ENCODE measurements around the gene RIMS3.
A peak's percentile ranks its signal among the peaks of the same experiment; 100 is the strongest.

RIMS3 gene

GRCh38 chr1:40711465-40712404 lies 46.3 kb upstream of the RIMS3 start:
- Histone ChIP-seq H3K79me2 (ENCODE audit: low read length) (peaks cover 73% of the 10 kb centered on the region), H3K36me3 (replicated peaks; ENCODE audit: low read depth, low read length) (peaks cover 10% of the 10 kb centered on the region), H3K9ac (ENCODE audit: low read length) (no peak overlapping the region), H3K4me2 (ENCODE audit: low read length) (peak overlapping the region; percentile 46), H2AFZ (ENCODE audit: low read depth, low read length) (no peak overlapping the region), H3K27ac (ENCODE audit: low read length) (peak overlapping the region; percentile 23), H3K4me3 (ENCODE audit: low read length) (no peak overlapping the region; the same call in 1 of the 2 replicates), H3K4me1 (ENCODE audit: low read length) (peaks cover 44% of the 10 kb centered on the region), H4K20me1 (ENCODE audit: insufficient read depth, low read length) (no peaks in the 10 kb centered on the region), H3K27me3 (ENCODE audit: low read depth, low read length) (no peaks in the 10 kb centered on the region), H3K9me3 (ENCODE audit: insufficient read depth, low read length) (no peaks in the 10 kb centered on the region)
- TF ChIP-seq CTCF (IDR thresholded peaks at IDR 0.05; ENCODE audit: low read depth, low read length): no peak
- no peak for TF ChIP-seq EZH2phosphoT487 (IDR thresholded peaks at IDR 0.05; ENCODE audit: low read depth)

- peaks cover 44% of the 10 kb centered on the region for H3K4me1 ChIP-seq (ENCODE audit: low read length)
- H3K27ac ChIP-seq (ENCODE audit: low read length): no peak overlapping the region
- no peaks in the 10 kb centered on the region for H3K27me3 ChIP-seq (ENCODE audit: low read depth, low read length)
- H2AFZ ChIP-seq (ENCODE audit: low read depth, low read length): no peak overlapping the region
- H3K9me3 ChIP-seq (ENCODE audit: insufficient read depth, low read length): no peaks in the 10 kb centered on the region
- peaks cover 10% of the 10 kb centered on the region for H3K36me3 ChIP-seq (replicated peaks; ENCODE audit: low read depth, low read length)
- peak overlapping the region; percentile 27; the same call in 1 of the 2 replicates for H3K9ac ChIP-seq (ENCODE audit: low read length)
- no peaks in the 10 kb centered on the region for H4K20me1 ChIP-seq (ENCODE audit: insufficient read depth, low read length)
- TF ChIP-seq EZH2phosphoT487 (IDR thresholded peaks at IDR 0.05; ENCODE audit: low read depth) (no peak), CTCF (IDR thresholded peaks at IDR 0.05; ENCODE audit: low read depth, low read length) (no peak)
- no peak overlapping the region for H3K4me3 ChIP-seq (ENCODE audit: low read length)
- H3K79me2 ChIP-seq (ENCODE audit: low read length): peaks cover 77% of the 10 kb centered on the region
- H3K4me2 ChIP-seq (ENCODE audit: low read length): peak overlapping the region; percentile 87; the same call in 1 of the 2 replicates
Observed at GRCh38 chr1:40710581-40711315, 45.3 kb upstream of the RIMS3 start.

- H3K4me3 ChIP-seq (ENCODE audit: low read length): peak overlapping the region; percentile 86
Observed at GRCh38 chr1:40709802-40710278, 44.4 kb upstream of the RIMS3 start.

More at GRCh38 chr1:40709802-40710278, 44.4 kb upstream of the RIMS3 start:
- Histone ChIP-seq H3K4me1 (ENCODE audit: low read length) (peaks cover 48% of the 10 kb centered on the region), H3K9me3 (ENCODE audit: insufficient read depth, low read length) (no peaks in the 10 kb centered on the region), H4K20me1 (ENCODE audit: insufficient read depth, low read length) (no peaks in the 10 kb centered on the region), H3K9ac (ENCODE audit: low read length) (peak overlapping the region; percentile 69), H3K27me3 (ENCODE audit: low read depth, low read length) (no peaks in the 10 kb centered on the region), H3K79me2 (ENCODE audit: low read length) (peaks cover 85% of the 10 kb centered on the region), H3K36me3 (replicated peaks; ENCODE audit: low read depth, low read length) (peaks cover 10% of the 10 kb centered on the region), H3K4me2 (ENCODE audit: low read length) (peak overlapping the region; percentile 87), H3K27ac (ENCODE audit: low read length) (0 out of 2 replicates have a peak overlapping the region, but pooled peaks have one; percentile 76), H2AFZ (ENCODE audit: low read depth, low read length) (no peak overlapping the region)
- TF ChIP-seq CTCF (IDR thresholded peaks at IDR 0.05; ENCODE audit: low read depth, low read length) (no peak), EZH2phosphoT487 (IDR thresholded peaks at IDR 0.05; ENCODE audit: low read depth) (no peak)
